Measurements from ENCODE around the gene AMY1C.
"Not testable (repeated sequence)": the region's sequence is repeated elsewhere in the genome, so short reads cannot be mapped to it uniquely, and the experiment has no call there.

GRCh38 chr1:103749598-103749997, at the start of gene AMY1C:
- not testable (repeated sequence) for TF ChIP-seq CTCF (IDR thresholded peaks at IDR 0.05; ENCODE audit: insufficient read depth, low read length); REST (IDR thresholded peaks at IDR 0.05; ENCODE audit: insufficient replicate concordance, low read depth); GABPA (IDR thresholded peaks at IDR 0.05; ENCODE audit: low read depth); POLR2AphosphoS5 (IDR thresholded peaks at IDR 0.05; ENCODE audit: low read depth); SPI1 (IDR thresholded peaks at IDR 0.05; ENCODE audit: borderline replicate concordance, low read depth)
